ENCODE data around the gene HGD. TPM values are rescaled to one million over a fixed set of nuclear protein-coding genes. Genes with fewer than 3 reads are reported as not detected.

HGD gene
- total RNA-seq, 4 donors from 2014 or later: 20.9 to 87.7 (median 73.2) TPM

GRCh38 chr3:120595788-120596115 is 86.3 kb downstream of the HGD start:
- peak overlapping the region; percentile 91 to 94 (median 92) for H3K27ac ChIP-seq
- intact Hi-C loops (cut with DNase I; ENCODE audit: low total_unique reads) (no loop called here), in situ Hi-C loops (cut with MboI; ENCODE audit: low pct_ligation_motif_present in 1 of 4, low pct_unique_long_range_greater_than_20kb in 1 of 4, low sequenced_read_pairs in 3 of 4) (loop anchor here in 1 of 4 donors (25.0 kb wide), 1 partner anchor 142 kb away; the partner anchor contains the start of genes GTF2E1 and RABL3)
- TF ChIP-seq EP300 (IDR thresholded peaks at IDR 0.05; ENCODE audit: low read depth) (no peak), POLR2AphosphoS5 (IDR thresholded peaks at IDR 0.05) (no peak), POLR2A (IDR thresholded peaks at IDR 0.05) (no peak), CTCF (IDR thresholded peaks at IDR 0.05) (no peak)
- peaks cover 0 to 5% (median 0%) of the 10 kb centered on the region in 4 donors for H3K36me3 ChIP-seq
- WGBS, 2 donors (ENCODE audit: low coverage in 1 of 2): 0 to 1% methylated on average over 4 of the region's 4 CpGs
- no peaks in the 10 kb centered on the region for H3K27me3 ChIP-seq
- no peaks in the 10 kb centered on the region for H3K9me3 ChIP-seq
- H3K4me3 ChIP-seq: peak overlapping the region; percentile 19 to 80 (median 70)
- no peak for DNase-seq
- H3K4me1 ChIP-seq: peaks cover 9 to 44% (median 29%) of the 10 kb centered on the region in 4 donors

- H3K4me1 ChIP-seq: no peaks in the 10 kb centered on the region
- DNase-seq: no peak
- intact Hi-C loops (cut with DNase I; ENCODE audit: low total_unique reads): no loop called here
- no peak for TF ChIP-seq EP300 (IDR thresholded peaks at IDR 0.05; ENCODE audit: low read depth)
- no peak for TF ChIP-seq CTCF (IDR thresholded peaks at IDR 0.05)
- no peak for TF ChIP-seq POLR2AphosphoS5 (IDR thresholded peaks at IDR 0.05)
- no peak for TF ChIP-seq POLR2A (IDR thresholded peaks at IDR 0.05)
- no peaks in the 10 kb centered on the region for H3K36me3 ChIP-seq
- H3K4me3 ChIP-seq: no peak overlapping the region
- H3K27ac ChIP-seq: no peak overlapping the region
- in situ Hi-C loops (cut with MboI; ENCODE audit: low pct_ligation_motif_present in 1 of 4, low pct_unique_long_range_greater_than_20kb in 1 of 4, low sequenced_read_pairs in 3 of 4): loop anchor here in 1 of 4 donors (25.0 kb wide), 1 partner anchor 150 kb away; the partner anchor contains the start of genes GTF2E1 and RABL3
- WGBS, 2 donors (ENCODE audit: low coverage in 1 of 2): 61 to 82% methylated on average over 3 of the region's 3 CpGs
- H3K27me3 ChIP-seq: no peaks in the 10 kb centered on the region
- no peaks in the 10 kb centered on the region for H3K9me3 ChIP-seq
Measured at GRCh38 chr3:120587332-120587975, 94.6 kb downstream of the HGD start.

Small RNAs within 50 kb of the gene (small RNA-seq; reads per million reads assigned to genes)
- gene MTCO1P29 (0 reads per million in 4 donors), gene MTCO2P29 (0 reads per million in 4 donors)

Other genes starting within 250 kb of the HGD start
- 100 to 1,000 TPM in 1 of 4 donors, 10 to 100 TPM in 3; 81.2 to 106 (median 91.8) TPM for gene FSTL1, start 231.2 kb downstream of the HGD start, total RNA-seq
- 100 to 1,000 TPM in 1 of 4 donors, 10 to 100 TPM in 2, 1 to 10 TPM in 1; 9.6 to 129 (median 63.7) TPM for gene NDUFB4, start 85.9 kb downstream of the HGD start, total RNA-seq
- 10 to 100 TPM in 3 of 4 donors, 1 to 10 TPM in 1; 8.2 to 23.7 (median 19.9) TPM for gene RABL3, start 60.3 kb upstream of the HGD start, total RNA-seq
- 10 to 100 TPM in 3 of 4 donors, 1 to 10 TPM in 1; 9.0 to 32.4 (median 14.5) TPM for gene GTF2E1, start 60.5 kb upstream of the HGD start, total RNA-seq
- gene STXBP5L, start 226.0 kb upstream of the HGD start, total RNA-seq: 1 to 10 TPM in 3 of 4 donors, under 1 TPM in 1; 0.40 to 9.4 (median 1.3) TPM